B cell (primary cell): ENCODE measurements around the gene MOB3A. TPM values are rescaled to one million over a fixed set of nuclear protein-coding genes. Genes with fewer than 3 reads are reported as not detected.
A peak's percentile ranks its signal among the peaks of the same experiment; 100 is the strongest.

Experiments
- ATAC-seq: fragments of 200-7000 bp; cut with Tn5 transposase; one replicate; pipeline ENCODE4 v1.10.0; 2021; ENCODE audit warnings: low read depth, mild to moderate bottlenecking, moderate number of reproducible peaks, moderate library complexity
- CTCF ChIA-PET: fragments of 350-600 bp; sonication (Branson Sonifier 250); formaldehyde crosslinking; loops from one replicate; lab custom pipeline; 2021; ENCODE audit warnings: antibody characterized with exemption, inconsistent platforms; lab: Charles Lee
- POLR2A ChIA-PET: fragments of 350-600 bp; sonication (Branson Sonifier 250); formaldehyde crosslinking; loops from one replicate; lab custom pipeline; 2021; ENCODE audit warnings: antibody characterized with exemption; lab: Charles Lee
- DNase-seq: peaks from one replicate; pipeline ENCODE4 v3.0.0; 2013
- H2AFZ ChIP-seq: 2 replicates; pipeline ENCODE4 v1.6.1; 2012; ENCODE audit warnings: mild to moderate bottlenecking, low read depth, low read length; ENCODE audit not compliant: insufficient read depth, poor library complexity, severe bottlenecking
- H3K27ac ChIP-seq, 2 donors: 1 replicate in 1 of 2; 2 replicates in 1 of 2; pipeline ENCODE4 v1.5.1; 2012 to 2013; ENCODE audit warnings: low read length in 2 of 2, mild to moderate bottlenecking in 2 of 2, moderate library complexity in 1 of 2
- H3K27me3 ChIP-seq, 4 experiments: fragments of 200-600 bp in 1 of 4; sonication (generic) in 1 of 4; replicated peaks in 1 of 4; 1 replicate in 2 of 4; 2 replicates in 2 of 4; pipeline versions ENCODE4 v1.6.1 to v1.7.0; 2013 to 2016; ENCODE audit warnings: low read length in 3 of 4, mild to moderate bottlenecking in 2 of 4, mixed read lengths in 1 of 4, moderate library complexity in 1 of 4; ENCODE audit not compliant: insufficient read depth in 4 of 4, control insufficient read depth in 3 of 4; ENCODE audit errors: control extremely low read depth in 1 of 4
- H3K36me3 ChIP-seq, 2 experiments: replicated peaks in 1 of 2; 1 replicate in 1 of 2; 2 replicates in 1 of 2; pipeline versions ENCODE4 v1.6.1 to v1.7.1; 2013; ENCODE audit warnings: low read length in 1 of 2; ENCODE audit not compliant: insufficient read depth in 2 of 2, control insufficient read depth in 1 of 2; ENCODE audit errors: control extremely low read depth in 1 of 2, extremely low read depth in 1 of 2
- H3K4me1 ChIP-seq, 2 donors: fragments of 200-600 bp in 1 of 2; sonication (generic) in 1 of 2; 1 replicate in 1 of 2; 2 replicates in 1 of 2; pipeline versions ENCODE4 v1.5.1 to v1.6.1; 2013 to 2017; ENCODE audit warnings: low read length in 2 of 2; ENCODE audit not compliant: control insufficient read depth in 2 of 2, insufficient read depth in 2 of 2
- H3K4me2 ChIP-seq: replicated peaks from 2 replicates; pipeline ENCODE3; 2012; ENCODE audit warnings: mild to moderate bottlenecking, low read depth, low read length; ENCODE audit not compliant: poor library complexity, severe bottlenecking
- H3K4me3 ChIP-seq, 5 experiments: fragments of 200-600 bp in 1 of 5; sonication (generic) in 1 of 5; 1 replicate in 3 of 5; 2 replicates in 2 of 5; pipeline versions ENCODE4 v1.5.1 to v1.7.0; 2011 to 2016; ENCODE audit warnings: low read length in 4 of 5, mild to moderate bottlenecking in 4 of 5, low read depth in 2 of 5, control low read depth in 1 of 5, moderate library complexity in 1 of 5; ENCODE audit not compliant: insufficient read depth in 1 of 5; ENCODE audit errors: control extremely low read depth in 1 of 5, extremely low read depth in 1 of 5
- H3K79me2 ChIP-seq: fragments of 200-600 bp; sonication (generic); one replicate; pipeline ENCODE4 v1.6.0; 2016; ENCODE audit warnings: low read length; ENCODE audit not compliant: control insufficient read depth, insufficient read depth
- H3K9ac ChIP-seq: fragments of 200-600 bp; sonication (generic); 2 replicates; pipeline ENCODE4 v1.6.1; 2017; ENCODE audit warnings: mild to moderate bottlenecking, low read length, moderate library complexity
- H3K9me3 ChIP-seq, 3 donors: one replicate each; pipeline versions ENCODE4 v1.6.1 to v1.7.1; 2013; ENCODE audit warnings: low read length in 2 of 3; ENCODE audit not compliant: control insufficient read depth in 2 of 3, insufficient read depth in 1 of 3; ENCODE audit errors: control extremely low read depth in 1 of 3
- H4K20me1 ChIP-seq: 2 replicates; pipeline ENCODE4 v1.6.0; 2012; ENCODE audit warnings: mild to moderate bottlenecking, low read length; ENCODE audit not compliant: insufficient read depth, control insufficient read depth, poor library complexity, severe bottlenecking
- H3K27ac Mint-ChIP-seq: one replicate; pipeline ENCODE4 v1.8.0; 2021; ENCODE audit warnings: mixed read lengths
- H3K27me3 Mint-ChIP-seq: one replicate; pipeline ENCODE4 v1.8.0; 2021; ENCODE audit warnings: mixed read lengths
- H3K4me1 Mint-ChIP-seq: one replicate; pipeline ENCODE4 v1.8.0; 2021; ENCODE audit warnings: mixed read lengths
- H3K4me3 Mint-ChIP-seq: one replicate; pipeline ENCODE4 v1.8.0; 2021; ENCODE audit warnings: mixed read lengths
- H3K9me3 Mint-ChIP-seq: one replicate; pipeline ENCODE4 v1.8.0; 2022; ENCODE audit warnings: mixed read lengths; ENCODE audit not compliant: insufficient read depth
- EZH2 ChIP-seq: IDR thresholded peaks from 2 replicates; pipeline ENCODE4 v1.6.1; 2012; ENCODE audit warnings: borderline replicate concordance, low read depth, mild to moderate bottlenecking, moderate library complexity, low read length; ENCODE audit not compliant: insufficient read depth, poor library complexity, severe bottlenecking
- WGBS: methylation state at CpG from one replicate; pipeline ENCODE4 v1.1.5; 2013; ENCODE audit warnings: missing lambda C conversion rate; ENCODE audit not compliant: insufficient coverage; 5-methylcytosine and 5-hydroxymethylcytosine counted together
- intact Hi-C: fragments of 100-400 bp; cut with micrococcal nuclease; formaldehyde crosslinking; loops from one replicate; pipeline ENCODE4 v1.10.0; 2022
- polyA plus RNA-seq: library from polyadenylated mRNA; depleted of rRNA; stranded (reverse); fragments of >200 nt; gene quantifications from 2 replicates; pipeline ENCODE4 v1.2.3, GENCODE V29; 2012
- total RNA-seq, 2 donors: library from RNA; stranded (reverse); fragments of 120-200 nt in 1 of 2; gene quantifications; 1 replicate in 1 of 2; 2 replicates in 1 of 2; pipeline versions ENCODE4 v1.2.3 to v1.2.4, GENCODE V29; 2013 to 2022
- TF ChIP-seq, protein P1 (sequence below): fragments of 200-600 bp; IDR thresholded peaks from one replicate; pipeline ENCODE4 v1.8.0; 2022; ENCODE audit warnings: antibody characterized with exemption, mild to moderate bottlenecking

MOB3A gene
- total and polyA plus RNA-seq, 2 donors (not counting 1 experiment from before 2014, with no cell fraction given), result 190 to 228 TPM

- no peaks in the 10 kb centered on the region for H3K4me1 ChIP-seq
- no peak overlapping the region for H3K4me3 ChIP-seq
- no peak overlapping the region for H3K9ac ChIP-seq
- intact Hi-C loops, result no loop called here
- H3K36me3 ChIP-seq, result peaks cover 0 to 77% of the 10 kb centered on the region in 2 experiments
- peaks cover 54% of the 10 kb centered on the region for H4K20me1 ChIP-seq
- CTCF ChIA-PET, result no interaction called here
- H2AFZ ChIP-seq, result no peak overlapping the region
- H3K27me3 Mint-ChIP-seq, result no peaks in the 10 kb centered on the region
- TF ChIP-seq EZH2, result no peak
- peaks cover 33% of the 10 kb centered on the region for H3K79me2 ChIP-seq
- no peak overlapping the region for H3K27ac Mint-ChIP-seq
- no peak overlapping the region for H3K27ac ChIP-seq
- no peak overlapping the region for H3K4me3 Mint-ChIP-seq
- WGBS, result 98% methylated on average over 26 of the region's 26 CpGs
- H3K9me3 ChIP-seq, result no peaks in the 10 kb centered on the region
- no peak for ATAC-seq
- no peak for DNase-seq
- no peaks in the 10 kb centered on the region for H3K9me3 Mint-ChIP-seq
- no peaks in the 10 kb centered on the region for H3K4me1 Mint-ChIP-seq
- H3K27me3 ChIP-seq, result no peaks in the 10 kb centered on the region
- no peak overlapping the region for H3K4me2 ChIP-seq
- POLR2A ChIA-PET, result no interaction called here
Measured at GRCh38 chr19:2120821-2121220, 24.7 kb upstream of the MOB3A start.

DNA sequence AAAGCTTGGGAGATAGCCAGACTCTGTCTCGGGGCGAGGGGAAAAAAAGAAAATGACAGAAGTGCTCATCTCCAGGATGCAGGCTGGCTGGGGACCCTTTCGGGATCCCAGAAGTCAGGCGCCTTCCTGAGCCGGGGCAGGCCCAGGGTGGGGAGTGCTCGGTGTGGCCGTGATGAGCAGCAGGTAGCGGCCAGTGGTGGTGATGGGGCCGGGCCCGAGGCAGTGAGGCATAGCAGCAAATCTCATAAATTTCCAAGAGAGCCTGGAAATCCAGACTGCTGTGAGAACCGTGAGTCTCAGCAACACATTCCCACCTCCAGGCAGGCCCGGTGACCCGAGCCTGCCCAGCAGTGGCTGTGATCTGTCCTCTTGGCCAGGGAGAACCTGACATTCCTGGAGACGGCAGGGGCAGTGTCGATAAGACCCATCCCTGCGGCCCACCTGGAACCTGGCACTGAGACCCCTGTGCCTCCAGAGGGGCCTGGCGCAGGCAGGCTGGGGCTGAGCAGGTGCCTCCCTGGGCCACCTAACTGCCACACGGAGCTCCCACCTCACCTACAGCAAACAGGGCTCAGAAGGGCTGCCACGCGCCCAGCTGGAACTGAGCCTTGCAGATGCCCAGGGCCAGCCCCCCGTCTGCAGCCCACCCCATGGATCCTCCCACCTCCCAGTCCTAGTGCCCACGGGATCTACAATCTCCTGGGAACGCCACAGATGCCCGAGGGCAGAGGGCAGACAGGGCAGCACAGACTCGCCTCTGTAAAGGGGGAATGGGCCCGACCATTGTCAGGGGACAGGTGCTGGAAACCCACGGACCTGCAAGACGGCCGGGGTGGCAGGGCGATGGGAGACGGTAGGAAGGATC lies 24.0 kb upstream of the MOB3A start:
- Histone ChIP-seq H3K4me3 (no peak overlapping the region), H3K9me3 (no peaks in the 10 kb centered on the region), H4K20me1 (peaks cover 54% of the 10 kb centered on the region), H3K27ac (no peak overlapping the region), H2AFZ (no peak overlapping the region), H3K4me1 (no peaks in the 10 kb centered on the region), H3K27me3 (no peaks in the 10 kb centered on the region), H3K36me3 (peaks cover 0 to 81% of the 10 kb centered on the region in 2 experiments), H3K79me2 (peaks cover 36% of the 10 kb centered on the region), H3K9ac (no peak overlapping the region), H3K4me2 (no peak overlapping the region)
- H3K4me3 Mint-ChIP-seq, result no peak overlapping the region
- ChIA-PET CTCF (interaction anchor here (0.7 kb wide), 1 partner anchor 94 kb away, joined by 3 read pairs; no protein-coding TSS in a partner anchor), POLR2A (interaction anchor here (0.7 kb wide), 2 partner anchors 85 to 582 kb away, joined by 10 to 11 read pairs; no protein-coding TSS in a partner anchor)
- DNase-seq, result no peak
- no peaks in the 10 kb centered on the region for H3K9me3 Mint-ChIP-seq
- peak; percentile 5 for ATAC-seq
- TF ChIP-seq, protein P1, sequence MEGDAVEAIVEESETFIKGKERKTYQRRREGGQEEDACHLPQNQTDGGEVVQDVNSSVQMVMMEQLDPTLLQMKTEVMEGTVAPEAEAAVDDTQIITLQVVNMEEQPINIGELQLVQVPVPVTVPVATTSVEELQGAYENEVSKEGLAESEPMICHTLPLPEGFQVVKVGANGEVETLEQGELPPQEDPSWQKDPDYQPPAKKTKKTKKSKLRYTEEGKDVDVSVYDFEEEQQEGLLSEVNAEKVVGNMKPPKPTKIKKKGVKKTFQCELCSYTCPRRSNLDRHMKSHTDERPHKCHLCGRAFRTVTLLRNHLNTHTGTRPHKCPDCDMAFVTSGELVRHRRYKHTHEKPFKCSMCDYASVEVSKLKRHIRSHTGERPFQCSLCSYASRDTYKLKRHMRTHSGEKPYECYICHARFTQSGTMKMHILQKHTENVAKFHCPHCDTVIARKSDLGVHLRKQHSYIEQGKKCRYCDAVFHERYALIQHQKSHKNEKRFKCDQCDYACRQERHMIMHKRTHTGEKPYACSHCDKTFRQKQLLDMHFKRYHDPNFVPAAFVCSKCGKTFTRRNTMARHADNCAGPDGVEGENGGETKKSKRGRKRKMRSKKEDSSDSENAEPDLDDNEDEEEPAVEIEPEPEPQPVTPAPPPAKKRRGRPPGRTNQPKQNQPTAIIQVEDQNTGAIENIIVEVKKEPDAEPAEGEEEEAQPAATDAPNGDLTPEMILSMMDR, result no peak
- no peak for TF ChIP-seq EZH2
- no peak overlapping the region for H3K27ac Mint-ChIP-seq
- 97% methylated on average over 25 of the region's 31 CpGs for whole genome bisulfite sequencing
- H3K27me3 Mint-ChIP-seq, result no peaks in the 10 kb centered on the region
- no peaks in the 10 kb centered on the region for H3K4me1 Mint-ChIP-seq
- intact Hi-C loops, result no loop called here
